SU-DHL-6 (cell line): Measurements from ENCODE around the gene GDNF.

ENCODE experiments used
- H2AFZ ChIP-seq: fragments of 200-600 bp; sonication (generic); 2 replicates; pipeline ENCODE4 v1.6.1; 2014; ENCODE audit warnings: low read depth, mild to moderate bottlenecking, moderate library complexity, mixed read lengths, antibody characterized with exemption, low read length; ENCODE audit not compliant: severe bottlenecking
- H3F3A ChIP-seq: fragments of 200-600 bp; shearing (Covaris generic); 2 replicates; pipeline ENCODE4 v1.6.0; 2016; ENCODE audit warnings: antibody characterized with exemption, mild to moderate bottlenecking; ENCODE audit not compliant: insufficient read depth
- H3K27ac ChIP-seq: fragments of 200-600 bp; sonication (generic); 2 replicates; pipeline ENCODE4 v1.5.1; 2016; ENCODE audit warnings: low read depth, mild to moderate bottlenecking, low read length, moderate library complexity, mixed read lengths
- H3K27me3 ChIP-seq: fragments of 200-600 bp; sonication (generic), shearing (Covaris generic); 2 replicates; pipeline ENCODE4 v1.6.0; 2014; ENCODE audit warnings: mild to moderate bottlenecking, low read length
- H3K36me3 ChIP-seq: fragments of 200-600 bp; sonication (generic); 2 replicates; pipeline ENCODE4 v1.6.1; 2014; ENCODE audit warnings: mild to moderate bottlenecking, low read length, mixed read lengths
- H3K4me2 ChIP-seq: fragments of 300-600, 200-600 bp; shearing (Covaris generic), sonication (generic); 2 replicates; pipeline ENCODE4 v1.6.0; 2014; ENCODE audit warnings: low read length, low read depth, mild to moderate bottlenecking; ENCODE audit not compliant: poor library complexity, severe bottlenecking
- H3K4me3 ChIP-seq: fragments of 200-600 bp; sonication (generic); 2 replicates; pipeline ENCODE4 v1.5.1; 2014; ENCODE audit warnings: antibody characterized with exemption, low read length, mild to moderate bottlenecking, mixed read lengths; ENCODE audit not compliant: insufficient read depth, poor library complexity, severe bottlenecking
- H3K79me2 ChIP-seq: fragments of 200-600 bp; sonication (generic); 2 replicates; pipeline ENCODE4 v1.6.1; 2014; ENCODE audit warnings: mild to moderate bottlenecking, low read length, moderate library complexity; ENCODE audit not compliant: insufficient read depth
- H3K9ac ChIP-seq: fragments of 200-600 bp; sonication (generic); 2 replicates; pipeline ENCODE4 v1.7.0; 2014; ENCODE audit warnings: mild to moderate bottlenecking, low read length
- H3K9me2 ChIP-seq: fragments of 200-600 bp; sonication (generic); replicated peaks from 2 replicates; pipeline ENCODE4 v1.6.1; 2014; ENCODE audit warnings: low read length; ENCODE audit not compliant: insufficient read depth
- H3K9me3 ChIP-seq: fragments of 200-600 bp; sonication (generic); 2 replicates; pipeline ENCODE4 v1.6.1; 2014; ENCODE audit warnings: low read length, mixed read lengths; ENCODE audit not compliant: insufficient read depth
- H4K20me1 ChIP-seq: fragments of 200-600 bp; sonication (generic); 2 replicates; pipeline ENCODE4 v1.6.1; 2014; ENCODE audit warnings: low read depth, mild to moderate bottlenecking, antibody characterized with exemption, low read length, moderate library complexity, mixed read lengths
- CTCF ChIP-seq: fragments of 200-600 bp; sonication (generic); IDR thresholded peaks from one replicate; pipeline ENCODE4 v1.5.1; 2017; ENCODE audit warnings: antibody characterized with exemption, mild to moderate bottlenecking, low read length, moderate library complexity; ENCODE audit not compliant: insufficient read depth, poor library complexity, severe bottlenecking
- EZH2phosphoT487 ChIP-seq: fragments of 200-600 bp; sonication (generic), shearing (Covaris generic); conservative IDR thresholded peaks from 2 replicates; pipeline ENCODE4 v1.6.1; 2018; ENCODE audit warnings: mild to moderate bottlenecking, antibody characterized with exemption, low read length, moderate library complexity, mixed read lengths

The GDNF gene

GRCh38 chr5:37847978-37848425, 8.2 kb upstream of the GDNF start:
- Histone ChIP-seq H3K27me3 (no peaks in the 10 kb centered on the region), H3K9ac (no peak overlapping the region), H3K4me3 (no peak overlapping the region), H3K9me2 (no peaks in the 10 kb centered on the region), H4K20me1 (no peaks in the 10 kb centered on the region), H3K36me3 (no peaks in the 10 kb centered on the region), H3K9me3 (no peaks in the 10 kb centered on the region), H3F3A (no peaks in the 10 kb centered on the region), H2AFZ (no peak overlapping the region), H3K79me2 (no peaks in the 10 kb centered on the region), H3K4me2 (no peak overlapping the region), H3K27ac (no peak overlapping the region)
- TF ChIP-seq CTCF, result no peak
- TF ChIP-seq EZH2phosphoT487, result no peak

- H3K36me3 ChIP-seq, result no peaks in the 10 kb centered on the region
- no peaks in the 10 kb centered on the region for H3F3A ChIP-seq
- H3K27ac ChIP-seq, result no peak overlapping the region
- H3K4me3 ChIP-seq, result no peak overlapping the region
- TF ChIP-seq CTCF (no peak), EZH2phosphoT487 (no peak)
- no peak overlapping the region for H3K4me2 ChIP-seq
- no peak overlapping the region for H2AFZ ChIP-seq
- no peak overlapping the region for H3K9ac ChIP-seq
- no peaks in the 10 kb centered on the region for H3K79me2 ChIP-seq
- no peaks in the 10 kb centered on the region for H4K20me1 ChIP-seq
- H3K9me3 ChIP-seq, result no peaks in the 10 kb centered on the region
- no peaks in the 10 kb centered on the region for H3K27me3 ChIP-seq
- H3K9me2 ChIP-seq, result no peaks in the 10 kb centered on the region
These were observed 7.0 kb upstream of the GDNF start for GRCh38 chr5:37846786-37847310.

- Histone ChIP-seq H3K36me3 (no peaks in the 10 kb centered on the region), H3K9ac (no peak overlapping the region), H3K9me2 (no peaks in the 10 kb centered on the region), H3K79me2 (no peaks in the 10 kb centered on the region), H3K27ac (no peak overlapping the region), H3K9me3 (no peaks in the 10 kb centered on the region), H3K27me3 (no peaks in the 10 kb centered on the region), H3K4me2 (no peak overlapping the region), H2AFZ (no peak overlapping the region), H3F3A (no peaks in the 10 kb centered on the region), H4K20me1 (no peaks in the 10 kb centered on the region), H3K4me3 (no peak overlapping the region)
- TF ChIP-seq CTCF, result no peak
- TF ChIP-seq EZH2phosphoT487, result no peak
These were observed 4.2 kb upstream of the GDNF start for GRCh38 chr5:37844009-37844408.
